T-helper 2 cell treated with Interferon-gamma antibody and Interleukin-4, amounts not matched to agents 5 μg/mL and 100 μg/mL, for 36 hours (primary cell): ENCODE results near the gene PLXNA4.

ENCODE experiments used
- DNase-seq: peaks from one replicate; pipeline ENCODE4 v3.0.0; 2021; ENCODE audit warnings: low spot score
- H3K27ac Mint-ChIP-seq: one replicate; pipeline ENCODE4 v1.8.0; 2021; ENCODE audit warnings: mild to moderate bottlenecking, mixed read lengths
- H3K27me3 Mint-ChIP-seq: one replicate; pipeline ENCODE4 v1.8.0; 2021; ENCODE audit warnings: low read depth, mixed read lengths
- H3K36me3 Mint-ChIP-seq: one replicate; pipeline ENCODE4 v1.8.0; 2021; ENCODE audit warnings: low read depth, mixed read lengths
- H3K4me1 Mint-ChIP-seq: one replicate; pipeline ENCODE4 v1.8.0; 2021; ENCODE audit warnings: low read depth, mixed read lengths
- H3K4me3 Mint-ChIP-seq: one replicate; pipeline ENCODE4 v1.8.0; 2022; ENCODE audit warnings: mild to moderate bottlenecking, moderate library complexity, mixed read lengths
- H3K9me3 Mint-ChIP-seq: one replicate; pipeline ENCODE4 v1.8.0; 2021; ENCODE audit warnings: mixed read lengths

The PLXNA4 gene

DNA sequence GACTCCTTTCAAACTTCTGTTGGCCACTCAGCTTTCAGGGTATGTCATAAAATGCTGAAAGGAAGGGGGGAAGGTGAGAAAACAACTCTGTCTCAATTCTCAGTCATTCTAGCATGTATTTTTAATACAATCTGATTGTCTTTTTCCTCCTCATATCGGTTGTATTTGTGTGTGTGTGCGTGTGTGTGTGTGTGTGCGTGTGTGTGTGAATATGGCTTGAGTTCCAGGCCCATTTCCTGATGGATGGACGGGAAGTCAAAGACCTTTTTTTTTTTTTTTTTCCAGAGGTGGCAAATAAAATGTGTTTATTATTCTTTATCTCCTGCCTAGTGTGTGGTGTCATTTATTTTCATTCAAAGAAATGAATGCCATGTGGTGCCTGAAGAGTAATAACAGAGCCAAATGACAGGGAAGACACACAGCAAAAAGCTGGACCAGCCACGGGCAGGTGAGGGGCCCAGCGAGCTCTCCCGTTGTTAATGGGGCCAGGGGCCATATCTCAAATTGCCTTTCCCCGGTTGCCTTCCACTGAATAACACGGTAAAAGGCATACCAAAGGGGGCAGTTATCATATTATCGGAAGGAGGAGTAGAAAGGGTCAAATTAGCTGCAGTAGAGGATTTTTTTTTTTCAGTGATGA is 3.1 kb upstream of the PLXNA4 start:
- Mint-ChIP-seq H3K9me3 (no peaks in the 10 kb centered on the region), H3K36me3 (no peaks in the 10 kb centered on the region), H3K27me3 (peaks cover 58% of the 10 kb centered on the region), H3K4me3 (no peak overlapping the region), H3K4me1 (peaks cover 13% of the 10 kb centered on the region), H3K27ac (no peak overlapping the region)
- no peak for DNase-seq

DNA sequence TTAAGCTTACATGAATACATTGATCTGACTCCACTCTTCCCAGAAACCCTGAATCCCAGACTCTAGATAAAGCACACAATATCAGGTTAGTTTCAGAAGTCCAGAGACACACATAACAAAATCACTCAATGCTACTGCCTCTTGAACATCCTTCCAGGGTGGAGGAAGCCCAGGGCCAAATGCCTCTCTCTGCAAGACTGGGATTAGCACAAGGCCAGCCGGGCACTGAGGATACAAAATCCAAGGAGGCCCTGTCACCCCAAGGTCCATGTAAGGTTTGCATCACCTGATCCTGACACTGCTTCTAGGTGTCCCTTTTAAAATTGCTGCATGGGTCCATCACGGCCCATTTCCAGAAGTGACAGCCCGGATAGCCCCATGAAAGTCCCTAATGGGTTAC is 2.6 kb upstream of the PLXNA4 start:
- H3K4me3 Mint-ChIP-seq = no peak overlapping the region
- H3K27ac Mint-ChIP-seq = no peak overlapping the region
- no peaks in the 10 kb centered on the region for H3K9me3 Mint-ChIP-seq
- DNase-seq = no peak
- H3K36me3 Mint-ChIP-seq = no peaks in the 10 kb centered on the region
- peaks cover 60% of the 10 kb centered on the region for H3K27me3 Mint-ChIP-seq
- peaks cover 16% of the 10 kb centered on the region for H3K4me1 Mint-ChIP-seq

DNA sequence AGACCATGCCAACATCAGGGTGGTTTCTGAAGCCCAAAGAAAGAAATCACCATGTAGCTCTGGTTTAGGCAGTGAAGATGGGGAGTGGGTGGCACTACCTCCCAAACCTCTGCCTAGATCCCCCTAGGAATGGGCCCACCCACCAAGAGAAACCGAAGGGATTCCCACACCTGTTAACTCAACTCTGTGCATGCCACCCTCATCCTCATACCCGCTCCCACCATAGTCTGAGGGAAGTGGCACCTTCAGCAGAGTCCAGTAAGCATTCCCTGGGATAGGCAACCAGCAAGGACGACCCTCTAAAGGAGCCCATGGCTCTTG is 1.7 kb upstream of the PLXNA4 start:
- H3K4me1 Mint-ChIP-seq = peaks cover 17% of the 10 kb centered on the region
- H3K27me3 Mint-ChIP-seq = peaks cover 69% of the 10 kb centered on the region
- no peak for DNase-seq
- no peaks in the 10 kb centered on the region for H3K36me3 Mint-ChIP-seq
- peak overlapping the region; percentile 61 for H3K4me3 Mint-ChIP-seq
- H3K27ac Mint-ChIP-seq = no peak overlapping the region
- H3K9me3 Mint-ChIP-seq = no peaks in the 10 kb centered on the region

DNA sequence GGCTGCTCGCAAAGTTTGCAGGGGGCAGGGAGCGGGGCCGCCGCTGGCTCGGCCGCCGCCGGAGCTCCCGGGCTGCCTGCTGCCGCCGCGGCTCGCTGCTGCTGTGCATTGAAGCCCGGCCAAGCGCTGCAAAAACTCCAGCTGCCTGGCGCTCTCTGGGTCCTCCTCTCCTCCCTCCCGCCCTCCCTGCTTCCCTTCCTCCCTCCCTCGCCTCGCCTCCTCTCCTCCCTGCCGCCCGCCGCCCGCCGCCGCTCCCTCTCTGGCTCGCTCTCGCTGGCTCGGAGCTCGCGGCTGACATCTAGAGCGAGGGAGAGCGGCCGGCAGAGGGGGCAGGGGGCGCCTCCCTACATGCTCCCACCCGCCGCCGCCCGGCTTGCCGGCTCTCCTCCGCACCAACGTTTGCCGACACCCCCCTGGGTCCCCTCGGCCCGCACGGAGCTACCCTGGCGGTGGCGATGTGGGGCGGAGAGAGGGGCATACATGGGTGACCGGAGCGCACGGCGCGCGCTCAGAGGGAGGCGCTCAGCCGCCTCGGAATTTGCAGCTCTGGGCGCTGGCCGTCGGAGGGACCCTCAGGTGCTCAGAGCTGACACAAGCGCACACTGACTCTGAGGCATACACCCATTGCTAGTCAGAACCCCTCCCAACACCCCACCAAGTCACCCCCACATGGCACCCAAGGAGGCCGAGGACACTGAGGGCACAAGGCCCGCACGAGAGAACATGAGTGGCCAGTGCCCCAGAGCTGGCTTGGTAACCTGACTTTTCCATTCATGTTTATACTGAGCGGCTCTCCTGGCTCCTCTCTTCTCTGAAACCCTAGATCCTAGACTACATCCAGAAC is 1.2 kb upstream of the PLXNA4 start:
- Mint-ChIP-seq H3K9me3 (no peaks in the 10 kb centered on the region), H3K27me3 (peaks cover 73% of the 10 kb centered on the region), H3K27ac (no peak overlapping the region), H3K4me1 (peaks cover 20% of the 10 kb centered on the region), H3K36me3 (no peaks in the 10 kb centered on the region), H3K4me3 (peak overlapping the region; percentile 61)
- no peak for DNase-seq

DNA sequence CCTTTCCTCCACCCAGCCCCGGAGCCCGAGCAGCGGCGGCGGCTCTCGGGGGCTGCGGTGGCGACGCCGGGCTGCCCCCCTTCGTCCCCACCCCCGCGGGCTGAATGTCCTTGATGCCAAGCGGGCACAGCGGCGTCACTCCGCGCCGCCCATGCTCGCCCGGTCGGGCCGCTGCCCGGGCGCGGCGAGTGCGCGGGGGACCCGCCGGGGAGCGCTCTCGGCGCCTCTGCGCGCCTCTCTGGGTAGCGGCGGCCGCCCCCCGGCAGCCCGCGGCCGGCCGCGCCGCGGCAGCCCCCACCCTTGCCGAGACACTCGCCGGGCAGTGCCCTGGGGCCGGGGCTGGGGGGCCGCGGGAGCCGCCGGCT is 433 bp upstream of the PLXNA4 start:
- H3K4me1 Mint-ChIP-seq = peaks cover 20% of the 10 kb centered on the region
- peaks cover 80% of the 10 kb centered on the region for H3K27me3 Mint-ChIP-seq
- peaks cover 2% of the 10 kb centered on the region for H3K36me3 Mint-ChIP-seq
- no peaks in the 10 kb centered on the region for H3K9me3 Mint-ChIP-seq
- no peak for DNase-seq
- H3K27ac Mint-ChIP-seq = no peak overlapping the region
- no peak overlapping the region for H3K4me3 Mint-ChIP-seq

DNA sequence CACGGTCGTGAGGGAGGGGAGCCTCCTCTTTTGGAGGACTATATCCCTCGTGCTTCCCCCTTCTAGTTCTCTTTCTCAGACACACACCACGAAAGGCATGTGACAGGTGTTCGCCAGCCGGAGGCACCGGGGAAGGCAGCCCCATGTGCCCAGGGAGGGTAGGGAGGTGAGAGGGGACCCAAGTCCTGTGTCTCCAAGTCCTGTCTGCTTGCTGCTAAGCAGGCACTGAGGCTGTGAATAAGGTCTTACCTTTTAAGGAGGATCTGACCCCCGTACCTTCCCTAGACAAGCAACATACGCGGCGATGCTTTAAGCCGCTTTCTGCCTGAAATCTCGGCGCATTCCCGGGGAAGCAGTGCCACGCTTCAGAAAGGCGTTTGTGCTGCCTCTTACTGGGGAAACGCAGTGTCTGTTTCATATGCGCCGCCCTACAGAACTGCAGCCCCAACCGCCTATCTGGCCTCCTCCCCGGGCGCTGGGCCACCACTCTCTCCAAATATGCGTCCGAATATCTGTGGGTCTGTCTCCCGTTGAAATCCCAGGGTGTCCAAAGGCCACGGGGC is 770 bp downstream of the PLXNA4 start:
- H3K4me1 Mint-ChIP-seq = peaks cover 20% of the 10 kb centered on the region
- H3K36me3 Mint-ChIP-seq = peaks cover 2% of the 10 kb centered on the region
- H3K4me3 Mint-ChIP-seq = peak overlapping the region; percentile 78
- H3K27me3 Mint-ChIP-seq = peaks cover 87% of the 10 kb centered on the region
- H3K9me3 Mint-ChIP-seq = no peaks in the 10 kb centered on the region
- DNase-seq = no peak
- H3K27ac Mint-ChIP-seq = no peak overlapping the region

DNA sequence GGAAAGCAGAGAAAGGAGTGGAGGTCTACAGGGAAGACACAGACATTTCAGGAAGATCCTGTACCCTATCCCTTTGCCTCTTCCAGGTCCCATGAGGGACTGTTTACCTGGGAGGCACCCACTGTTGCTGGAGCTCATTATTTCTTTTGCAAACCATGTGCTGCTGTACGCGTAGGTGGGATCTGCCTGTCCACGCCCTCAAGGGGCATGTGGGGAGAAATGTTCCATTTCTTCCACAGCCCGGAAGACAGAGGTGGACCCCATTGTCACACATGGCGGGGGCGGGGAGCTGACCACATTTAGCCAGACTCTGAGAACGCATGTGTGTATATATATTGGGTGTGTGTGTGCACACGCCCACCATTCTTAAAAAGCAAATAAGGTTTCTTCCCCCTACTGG is 2.0 kb downstream of the PLXNA4 start:
- H3K4me1 Mint-ChIP-seq = peaks cover 16% of the 10 kb centered on the region
- H3K27me3 Mint-ChIP-seq = peaks cover 88% of the 10 kb centered on the region
- DNase-seq = no peak
- H3K27ac Mint-ChIP-seq = no peak overlapping the region
- H3K36me3 Mint-ChIP-seq = peaks cover 2% of the 10 kb centered on the region
- peak overlapping the region; percentile 4 for H3K4me3 Mint-ChIP-seq
- no peaks in the 10 kb centered on the region for H3K9me3 Mint-ChIP-seq

DNA sequence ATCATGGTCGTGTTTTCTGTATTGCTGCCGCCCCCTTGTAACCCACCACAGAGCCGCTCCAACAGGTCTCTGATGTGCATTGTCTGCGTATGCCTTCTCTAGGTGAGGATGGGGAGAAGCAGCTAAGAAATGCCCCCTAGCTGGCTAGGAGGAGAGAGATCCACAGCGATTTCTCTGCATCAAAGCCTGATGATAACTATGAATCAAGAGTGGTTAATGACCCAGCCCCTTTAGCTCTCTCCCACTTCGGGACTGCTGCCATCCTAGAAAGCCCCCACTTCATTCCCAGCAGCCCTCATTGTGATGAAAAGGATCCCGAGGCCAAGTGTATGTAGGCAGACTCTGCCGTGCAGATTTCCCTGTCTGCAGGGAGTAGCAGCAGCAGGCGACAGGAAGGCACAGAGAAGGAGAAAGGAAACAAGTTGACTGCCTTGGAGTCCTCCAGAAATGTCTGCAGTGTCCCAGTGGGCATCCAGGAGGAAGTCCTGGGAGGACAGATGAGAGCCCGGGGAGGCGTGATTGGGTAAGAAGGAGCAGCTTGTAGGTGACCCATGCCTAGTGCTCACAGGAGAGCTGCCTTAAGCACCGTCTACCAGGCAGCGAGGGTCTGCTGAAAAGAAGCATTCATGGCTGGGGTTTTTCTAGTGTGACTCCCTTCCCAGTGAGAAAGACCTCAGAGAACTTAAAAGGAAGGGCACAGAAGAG is 2.9 kb downstream of the PLXNA4 start:
- no peak for DNase-seq
- no peaks in the 10 kb centered on the region for H3K9me3 Mint-ChIP-seq
- H3K36me3 Mint-ChIP-seq = peaks cover 2% of the 10 kb centered on the region
- no peak overlapping the region for H3K4me3 Mint-ChIP-seq
- no peak overlapping the region for H3K27ac Mint-ChIP-seq
- H3K27me3 Mint-ChIP-seq = peaks cover 88% of the 10 kb centered on the region
- peaks cover 16% of the 10 kb centered on the region for H3K4me1 Mint-ChIP-seq

DNA sequence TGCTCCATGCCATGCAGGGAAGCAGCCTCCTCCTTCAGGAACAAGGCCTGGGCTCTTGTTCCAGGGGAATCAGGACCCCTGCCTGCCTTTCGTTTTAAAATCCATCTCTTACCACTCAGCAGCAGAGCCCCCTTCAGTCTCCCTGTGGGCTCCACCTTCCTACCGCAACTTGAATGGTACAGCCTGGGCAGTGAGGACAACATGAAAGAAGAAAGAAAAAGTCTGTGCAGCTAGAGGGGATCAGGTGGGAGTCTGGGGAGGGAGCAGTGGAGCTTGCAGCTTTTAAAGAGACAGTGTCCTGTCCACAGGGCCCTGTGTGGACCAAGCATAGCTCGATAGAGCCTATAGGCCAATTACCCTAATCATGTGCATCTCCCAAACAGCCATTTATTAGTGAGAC is 3.7 kb downstream of the PLXNA4 start:
- H3K9me3 Mint-ChIP-seq = no peaks in the 10 kb centered on the region
- no peak for DNase-seq
- peaks cover 2% of the 10 kb centered on the region for H3K36me3 Mint-ChIP-seq
- no peak overlapping the region for H3K27ac Mint-ChIP-seq
- H3K4me3 Mint-ChIP-seq = no peak overlapping the region
- H3K4me1 Mint-ChIP-seq = peaks cover 11% of the 10 kb centered on the region
- H3K27me3 Mint-ChIP-seq = peaks cover 83% of the 10 kb centered on the region

DNA sequence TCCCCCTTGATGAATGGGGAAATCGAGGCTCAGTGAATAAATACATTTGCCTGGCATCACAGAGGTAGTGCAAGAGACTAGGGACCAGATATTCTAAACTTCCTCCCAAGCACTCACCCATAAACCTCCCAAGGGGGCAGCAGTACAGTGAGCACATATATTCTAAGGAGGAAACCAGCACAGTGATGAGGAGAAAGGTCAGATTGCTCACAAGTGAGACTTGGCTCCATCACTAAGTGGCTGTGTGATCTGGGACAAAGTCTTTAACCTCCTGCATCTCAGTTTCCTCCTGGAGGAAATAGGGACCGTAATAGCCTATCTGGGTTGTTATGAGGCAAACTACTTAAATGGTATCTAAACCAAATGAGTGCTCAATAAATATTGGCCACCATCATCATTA is 4.3 kb downstream of the PLXNA4 start:
- Mint-ChIP-seq H3K4me1 (peaks cover 11% of the 10 kb centered on the region), H3K27ac (no peak overlapping the region), H3K27me3 (peaks cover 87% of the 10 kb centered on the region), H3K4me3 (no peak overlapping the region), H3K9me3 (no peaks in the 10 kb centered on the region), H3K36me3 (peaks cover 2% of the 10 kb centered on the region)
- no peak for DNase-seq

DNA sequence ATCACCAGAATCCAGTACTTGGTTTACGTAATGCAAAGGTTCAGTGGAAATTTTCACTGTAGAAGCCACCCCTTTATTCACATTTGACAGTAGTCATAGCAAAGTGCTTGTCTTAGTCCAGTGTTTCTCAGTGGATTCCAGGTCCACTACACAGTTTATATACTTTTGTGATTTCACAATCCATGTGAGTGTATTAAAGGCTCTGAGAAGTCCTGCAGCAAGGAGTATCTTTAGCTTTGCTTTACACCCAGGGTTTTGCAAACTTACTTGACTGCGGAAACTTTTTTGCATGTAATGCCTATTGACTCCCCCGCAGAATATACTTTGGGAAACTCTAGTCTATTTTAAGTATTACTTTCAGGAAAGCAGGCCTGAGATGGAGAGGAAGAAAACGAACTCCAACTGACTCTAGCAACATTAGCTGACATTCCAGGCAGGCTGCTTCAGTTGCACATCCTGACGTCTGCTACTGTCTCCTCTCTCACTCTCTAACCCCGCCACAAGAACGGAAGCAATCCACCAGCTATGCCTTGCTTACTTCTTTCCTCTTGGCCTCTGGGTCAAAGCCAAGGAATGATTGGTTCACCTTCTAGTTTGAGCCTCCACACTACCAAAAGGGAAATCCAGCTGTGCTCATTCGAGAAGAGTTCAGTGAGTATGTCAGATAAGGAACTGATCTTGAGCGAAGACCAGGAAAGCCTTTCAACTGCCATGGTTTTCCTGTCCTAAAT is 6.2 kb downstream of the PLXNA4 start:
- no peak for DNase-seq
- Mint-ChIP-seq H3K36me3 (peaks cover 2% of the 10 kb centered on the region), H3K4me1 (peaks cover 8% of the 10 kb centered on the region), H3K9me3 (no peaks in the 10 kb centered on the region), H3K27ac (no peak overlapping the region), H3K4me3 (no peak overlapping the region), H3K27me3 (peaks cover 88% of the 10 kb centered on the region)

DNA sequence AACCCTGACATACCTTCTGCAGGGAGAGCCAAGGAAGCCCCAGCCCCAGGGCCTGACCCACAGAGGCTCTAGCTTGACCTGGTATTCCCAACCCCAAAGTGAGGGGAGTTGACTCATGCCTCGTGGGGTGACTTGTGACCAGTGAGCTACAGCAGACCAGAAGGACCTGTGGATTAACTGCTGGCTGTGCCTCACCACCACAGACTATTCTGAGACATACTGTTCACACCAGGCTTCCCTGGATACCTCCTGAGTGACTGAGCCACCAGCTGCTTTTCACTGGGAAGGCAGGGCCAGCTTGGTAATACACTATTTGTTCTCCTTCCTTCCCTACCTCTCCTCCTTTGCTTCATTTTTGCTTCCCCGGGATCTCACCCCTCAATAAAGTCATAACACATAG is 7.3 kb downstream of the PLXNA4 start:
- Mint-ChIP-seq H3K4me1 (peaks cover 5% of the 10 kb centered on the region), H3K9me3 (no peaks in the 10 kb centered on the region), H3K27ac (no peak overlapping the region), H3K36me3 (peaks cover 2% of the 10 kb centered on the region), H3K27me3 (peaks cover 86% of the 10 kb centered on the region), H3K4me3 (no peak overlapping the region)
- no peak for DNase-seq

DNA sequence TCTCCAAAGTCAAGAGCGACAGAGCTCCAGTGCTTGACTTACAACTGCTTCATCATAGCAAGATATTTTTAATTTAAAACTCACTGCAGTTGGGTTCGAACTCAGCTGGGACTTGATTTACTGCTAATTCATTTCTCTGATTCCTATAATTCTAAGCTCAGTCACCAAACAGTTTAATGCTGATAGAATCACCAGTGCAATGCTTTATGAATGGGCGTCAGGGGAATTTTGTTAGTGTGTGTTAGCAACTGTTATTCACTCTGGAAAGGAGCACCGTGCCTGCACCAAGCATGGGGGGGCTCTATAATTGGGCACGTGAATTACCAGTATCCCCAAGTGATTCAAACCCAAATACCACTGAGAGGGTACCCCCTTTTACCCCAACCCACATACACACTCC is 10.4 kb downstream of the PLXNA4 start:
- Mint-ChIP-seq H3K4me3 (no peak overlapping the region), H3K9me3 (no peaks in the 10 kb centered on the region), H3K4me1 (no peaks in the 10 kb centered on the region), H3K27ac (no peak overlapping the region), H3K27me3 (peaks cover 79% of the 10 kb centered on the region), H3K36me3 (no peaks in the 10 kb centered on the region)
- no peak for DNase-seq

DNA sequence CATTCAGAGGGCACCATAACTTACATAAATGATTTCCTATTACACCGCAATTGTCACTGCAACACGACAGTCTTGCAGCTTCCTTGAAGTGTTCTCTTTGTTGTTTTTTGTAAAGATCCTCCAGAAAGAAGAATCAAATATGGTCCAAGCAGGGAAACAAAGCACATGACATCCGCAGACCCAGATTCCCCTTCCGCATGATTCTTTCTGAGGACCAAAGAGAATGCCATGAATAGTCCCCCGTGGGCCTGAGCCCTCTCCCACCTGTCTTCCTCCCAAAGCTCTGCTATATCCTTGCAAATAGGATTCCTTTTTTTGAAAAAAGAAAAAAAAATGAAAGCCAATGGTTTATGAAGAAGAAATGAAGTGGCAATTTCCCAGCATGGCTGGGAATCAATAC is 10.8 kb downstream of the PLXNA4 start:
- Mint-ChIP-seq H3K4me1 (no peaks in the 10 kb centered on the region), H3K27ac (no peak overlapping the region), H3K9me3 (no peaks in the 10 kb centered on the region), H3K27me3 (peaks cover 79% of the 10 kb centered on the region), H3K4me3 (no peak overlapping the region), H3K36me3 (no peaks in the 10 kb centered on the region)
- DNase-seq = no peak
